HG03103 (cell line): ENCODE results near the gene ZDHHC11.
"Not testable (repeated sequence)": the region's sequence is repeated elsewhere in the genome, so short reads cannot be mapped to it uniquely, and the experiment has no call there.

Experiments
- ATAC-seq: cut with Tn5 transposase; IDR thresholded peaks from one replicate; pipeline ENCODE4 v1.9.1; 2021; ENCODE audit warnings: low read depth; ENCODE audit not compliant: unreplicated experiment

Gene ZDHHC11

GRCh38 chr5:780571-780970 is 70.2 kb downstream of the ZDHHC11 start:
- ATAC-seq: not testable (repeated sequence)

GRCh38 chr5:778967-779366 is 71.8 kb downstream of the ZDHHC11 start:
- ATAC-seq: not testable (repeated sequence)

- not testable (repeated sequence) for ATAC-seq
Measured at GRCh38 chr5:778421-778820, 72.4 kb downstream of the ZDHHC11 start.

GRCh38 chr5:777756-778161 is 73.0 kb downstream of the ZDHHC11 start:
- no peak for ATAC-seq

- ATAC-seq: no peak
Measured at GRCh38 chr5:776862-777711, 73.7 kb downstream of the ZDHHC11 start.

- no peak for ATAC-seq
Measured at GRCh38 chr5:775961-776861, 74.6 kb downstream of the ZDHHC11 start.

- not testable (repeated sequence) for ATAC-seq
Measured at GRCh38 chr5:775595-775960, 75.2 kb downstream of the ZDHHC11 start.

GRCh38 chr5:774854-775505 is 75.8 kb downstream of the ZDHHC11 start:
- not testable (repeated sequence) for ATAC-seq

- ATAC-seq: not testable (repeated sequence)
Measured at GRCh38 chr5:774304-774703, 76.5 kb downstream of the ZDHHC11 start.

GRCh38 chr5:773517-774264 is 77.1 kb downstream of the ZDHHC11 start:
- no peak for ATAC-seq

GRCh38 chr5:772931-773330 is 77.9 kb downstream of the ZDHHC11 start:
- not testable (repeated sequence) for ATAC-seq

- ATAC-seq: not testable (repeated sequence)
Measured at GRCh38 chr5:772547-772890, 78.3 kb downstream of the ZDHHC11 start.

- ATAC-seq: not testable (repeated sequence)
Measured at GRCh38 chr5:771841-772546, 78.8 kb downstream of the ZDHHC11 start.

GRCh38 chr5:771087-771781 is 79.6 kb downstream of the ZDHHC11 start:
- not testable (repeated sequence) for ATAC-seq

- ATAC-seq: not testable (repeated sequence)
Measured at GRCh38 chr5:770585-770984, 80.2 kb downstream of the ZDHHC11 start.

GRCh38 chr5:769485-770145 is 81.2 kb downstream of the ZDHHC11 start:
- ATAC-seq: not testable (repeated sequence)

- no peak for ATAC-seq
Measured at GRCh38 chr5:766666-767431, 83.9 kb downstream of the ZDHHC11 start.
